IPS-20b (cell line): ENCODE results near the gene GMPPB.
A peak's percentile ranks its signal among the peaks of the same experiment; 100 is the strongest.
"Not testable (repeated sequence)": the region's sequence is repeated elsewhere in the genome, so short reads cannot be mapped to it uniquely, and the experiment has no call there.

Source experiments
- H3K27ac ChIP-seq: one replicate; pipeline ENCODE4 v1.5.1; 2013; ENCODE audit warnings: low read length
- H3K27me3 ChIP-seq: 2 replicates; pipeline ENCODE4 v1.6.1; 2013; ENCODE audit warnings: mild to moderate bottlenecking, low read length, inconsistent platforms; ENCODE audit not compliant: insufficient read depth
- H3K36me3 ChIP-seq: 2 replicates; pipeline ENCODE4 v1.6.1; 2013; ENCODE audit warnings: low read depth, mild to moderate bottlenecking, inconsistent platforms, low read length, moderate library complexity; ENCODE audit not compliant: insufficient read depth
- H3K4me1 ChIP-seq: 2 replicates; pipeline ENCODE4 v1.6.1; 2013; ENCODE audit warnings: mild to moderate bottlenecking, control low read depth, inconsistent platforms, low read length, moderate library complexity; ENCODE audit not compliant: insufficient read depth
- H3K4me3 ChIP-seq: 2 replicates; pipeline ENCODE4 v1.5.1; 2013; ENCODE audit warnings: mild to moderate bottlenecking, low read length, inconsistent platforms
- H3K9ac ChIP-seq: 2 replicates; pipeline ENCODE4 v1.6.1; 2013; ENCODE audit warnings: low read depth, mild to moderate bottlenecking, inconsistent platforms, low read length, moderate library complexity
- H3K9me3 ChIP-seq: 2 replicates; pipeline ENCODE4 v1.6.1; 2013; ENCODE audit warnings: mild to moderate bottlenecking, low read depth, low read length, inconsistent platforms; ENCODE audit not compliant: insufficient read depth

Gene GMPPB

GRCh38 chr3:49699281-49699979 lies 24.3 kb downstream of the GMPPB start:
- no peaks in the 10 kb centered on the region for H3K27me3 ChIP-seq
- no peak overlapping the region for H3K4me3 ChIP-seq
- H3K4me1 ChIP-seq: 0 out of 2 replicates have a peak, but pooled peaks cover 3% of the 10 kb centered on the region
- no peaks in the 10 kb centered on the region for H3K9me3 ChIP-seq
- H3K36me3 ChIP-seq: peaks cover 20% of the 10 kb centered on the region
- no peak overlapping the region for H3K27ac ChIP-seq
- H3K9ac ChIP-seq: no peak overlapping the region

- not testable (repeated sequence) for H3K27me3 ChIP-seq, H3K4me1 ChIP-seq, H3K36me3 ChIP-seq, H3K27ac ChIP-seq, H3K9ac ChIP-seq, H3K4me3 ChIP-seq, H3K9me3 ChIP-seq
These were observed 28.3 kb downstream of the GMPPB start for GRCh38 chr3:49695350-49696015.

- H3K27ac ChIP-seq, H3K27me3 ChIP-seq, H3K36me3 ChIP-seq, H3K9ac ChIP-seq, H3K9me3 ChIP-seq, H3K4me1 ChIP-seq, H3K4me3 ChIP-seq: not testable (repeated sequence)
These were observed 29.2 kb downstream of the GMPPB start for GRCh38 chr3:49694409-49695070.

- H3K9ac ChIP-seq, H3K4me3 ChIP-seq, H3K4me1 ChIP-seq, H3K27me3 ChIP-seq, H3K27ac ChIP-seq, H3K9me3 ChIP-seq, H3K36me3 ChIP-seq: not testable (repeated sequence)
These were observed 32.3 kb downstream of the GMPPB start for GRCh38 chr3:49691481-49691880.

GRCh38 chr3:49690856-49691255 lies 32.9 kb downstream of the GMPPB start:
- not testable (repeated sequence) for H3K9me3 ChIP-seq, H3K9ac ChIP-seq, H3K4me3 ChIP-seq, H3K4me1 ChIP-seq, H3K27ac ChIP-seq, H3K36me3 ChIP-seq, H3K27me3 ChIP-seq

GRCh38 chr3:49689908-49690624 lies 33.7 kb downstream of the GMPPB start:
- Histone ChIP-seq H3K4me3 (peak overlapping the region; percentile 89), H3K9ac (peak overlapping the region; percentile 88; the same call in 1 of the 2 replicates)
- not testable (repeated sequence) for H3K4me1 ChIP-seq, H3K27ac ChIP-seq, H3K27me3 ChIP-seq, H3K9me3 ChIP-seq, H3K36me3 ChIP-seq

- H3K27ac ChIP-seq: no peak within 1 kb of the TSS
- 0 out of 2 replicates have a peak, but pooled peaks cover 5% of the 10 kb centered on the region for H3K36me3 ChIP-seq
- no peaks in the 10 kb centered on the region for H3K27me3 ChIP-seq
- H3K9ac ChIP-seq: peak within 1 kb of the TSS; percentile 88
- H3K9me3 ChIP-seq: no peaks in the 10 kb centered on the region
- no peaks in the 10 kb centered on the region for H3K4me1 ChIP-seq
- peak within 1 kb of the TSS; percentile 89 for H3K4me3 ChIP-seq
These were observed 34.5 kb downstream of the GMPPB start, which contains the start of the genes MST1 and RNF123 for GRCh38 chr3:49689046-49689907. MST1 (minus strand) TSS chr3:49689474; CDS start chr3:49688691, 783 bp downstream. RNF123 (plus strand) TSS chr3:49689557; CDS start chr3:49691166, 1,609 bp downstream.

GRCh38 chr3:49688338-49689045 lies 35.3 kb downstream of the GMPPB start:
- peak overlapping the region; percentile 89 for H3K4me3 ChIP-seq
- not testable (repeated sequence) for H3K9me3 ChIP-seq, H3K27ac ChIP-seq, H3K4me1 ChIP-seq, H3K27me3 ChIP-seq
- peaks cover 10% of the 10 kb centered on the region for H3K36me3 ChIP-seq
- H3K9ac ChIP-seq: peak overlapping the region; percentile 88; the same call in 1 of the 2 replicates

GRCh38 chr3:49687424-49687795 lies 36.3 kb downstream of the GMPPB start:
- not testable (repeated sequence) for H3K9me3 ChIP-seq, H3K27ac ChIP-seq, H3K4me1 ChIP-seq, H3K27me3 ChIP-seq
- H3K36me3 ChIP-seq: peaks cover 21% of the 10 kb centered on the region
- H3K4me3 ChIP-seq: peak overlapping the region; percentile 74
- peak overlapping the region; percentile 79; the same call in 1 of the 2 replicates for H3K9ac ChIP-seq

GRCh38 chr3:49686769-49687423 lies 36.9 kb downstream of the GMPPB start:
- peaks cover 26% of the 10 kb centered on the region for H3K36me3 ChIP-seq
- H3K27ac ChIP-seq, H3K4me1 ChIP-seq, H3K9me3 ChIP-seq, H3K27me3 ChIP-seq: not testable (repeated sequence)
- peak overlapping the region; percentile 74 for H3K4me3 ChIP-seq
- peak overlapping the region; percentile 79; the same call in 1 of the 2 replicates for H3K9ac ChIP-seq
